Right hindlimb (tissue), 1 donor: ENCODE results near the gene ACKR2.

Experiments used
- DNase-seq: peaks from one replicate; pipeline ENCODE4 v3.0.0-alpha.2; 2018

The ACKR2 gene

DNA sequence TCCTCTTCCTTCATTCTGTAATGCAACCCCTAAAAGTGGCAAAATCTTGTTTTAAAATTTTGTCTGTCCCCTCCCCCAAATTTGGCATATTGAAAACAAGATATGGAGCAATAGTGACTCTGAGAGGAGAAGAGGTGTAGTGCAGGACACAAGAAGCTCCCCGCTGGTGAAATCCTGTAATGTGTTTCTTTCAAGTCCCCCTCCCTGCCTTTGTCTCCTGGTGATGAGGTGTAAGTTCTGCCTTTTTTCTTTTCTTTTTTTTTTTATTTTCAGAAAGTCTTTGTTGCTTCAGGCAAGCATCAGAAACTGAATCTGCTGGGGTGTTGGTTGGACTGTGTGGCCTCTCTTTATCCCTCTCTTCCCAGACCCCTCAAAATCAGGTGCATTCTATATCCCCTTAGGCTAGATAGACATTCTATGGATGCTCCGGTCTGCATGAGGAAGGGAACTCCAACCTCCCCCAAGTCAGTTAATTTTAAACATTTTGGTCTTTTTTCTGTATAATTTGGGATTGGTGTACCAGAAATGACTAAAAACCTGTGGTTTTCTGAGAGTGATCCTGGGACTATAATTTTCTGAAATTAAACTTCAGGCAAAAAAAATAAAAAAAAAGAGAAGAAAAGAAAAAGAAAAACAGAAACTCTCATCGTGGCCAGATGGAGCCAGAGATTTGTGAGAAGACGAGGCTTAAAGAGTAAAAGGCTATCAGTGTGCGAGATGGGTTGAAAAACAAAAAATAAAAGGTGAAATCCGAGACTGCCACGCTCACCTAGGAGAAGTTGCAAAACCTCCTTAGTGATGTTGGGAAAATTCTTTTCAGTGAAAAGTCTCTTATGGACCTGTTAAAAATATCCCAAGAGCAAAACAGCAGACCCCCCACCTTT, 21.4 kb downstream of the ACKR2 start:
- DNase-seq, result no peak

DNA sequence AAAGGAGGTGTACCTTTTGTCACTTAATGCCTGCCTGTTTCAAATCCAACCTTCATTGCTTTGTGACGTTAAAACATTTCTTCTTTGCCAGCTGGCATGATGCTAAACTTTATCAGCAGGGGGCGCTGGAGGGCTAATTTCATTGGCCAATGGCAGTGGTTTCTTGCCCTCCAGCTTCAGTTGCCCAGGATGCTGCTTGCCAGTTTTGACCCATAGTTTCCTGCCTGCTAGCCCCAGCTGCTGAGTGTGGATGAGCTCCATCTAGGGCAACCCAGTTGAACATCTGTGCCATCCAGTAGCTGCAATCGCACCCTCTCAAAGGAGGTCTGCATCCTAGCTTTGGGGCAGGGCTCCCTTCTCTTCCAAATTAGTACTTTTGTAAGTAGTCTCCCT, 22.1 kb downstream of the ACKR2 start:
- peak; percentile 62 for DNase-seq

DNA sequence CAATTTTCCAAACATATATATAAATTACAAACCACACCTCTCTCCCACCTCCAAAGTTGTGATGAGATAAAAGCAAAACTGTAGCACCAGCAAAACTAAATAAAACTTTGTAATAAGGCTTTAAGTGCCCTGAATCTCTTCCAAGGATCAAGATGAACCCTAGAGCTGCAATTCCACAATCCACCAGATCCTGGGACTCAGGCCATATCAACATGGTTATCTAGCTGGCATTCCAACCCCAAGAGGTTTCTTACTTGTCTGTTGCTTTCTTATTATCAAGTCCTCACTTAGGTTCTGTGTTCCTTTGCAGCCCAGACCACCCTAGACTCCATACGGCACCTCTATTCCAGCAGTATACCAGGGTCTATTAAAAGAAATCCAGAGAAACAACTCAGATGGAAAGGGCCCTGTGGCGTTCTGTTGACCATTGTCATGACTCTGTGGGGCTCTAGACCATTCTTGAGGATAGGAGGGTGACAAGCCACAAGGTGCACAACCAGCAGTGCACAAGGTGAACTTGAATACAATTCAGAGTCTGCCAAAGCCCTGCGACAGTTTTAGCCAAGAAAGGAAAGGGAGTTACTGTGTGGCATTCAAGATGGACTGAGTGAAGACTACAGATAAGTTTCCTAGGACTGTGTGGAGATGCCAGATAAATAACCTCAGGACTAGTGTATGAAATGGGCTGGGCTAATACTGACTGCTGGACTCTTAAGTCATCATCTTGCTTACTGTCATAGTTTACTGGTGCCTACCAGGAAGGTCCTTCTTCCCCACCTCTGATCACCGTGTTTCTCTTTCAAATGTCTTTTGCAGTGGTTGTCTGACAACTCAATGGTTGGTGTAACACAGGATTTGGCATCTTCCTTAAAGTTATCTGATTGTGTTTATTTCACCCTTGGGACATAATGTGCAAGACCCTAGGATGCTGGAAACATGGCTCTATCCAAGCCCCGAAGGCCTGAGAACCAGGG, 27.2 kb downstream of the ACKR2 start:
- DNase-seq, result no peak

DNA sequence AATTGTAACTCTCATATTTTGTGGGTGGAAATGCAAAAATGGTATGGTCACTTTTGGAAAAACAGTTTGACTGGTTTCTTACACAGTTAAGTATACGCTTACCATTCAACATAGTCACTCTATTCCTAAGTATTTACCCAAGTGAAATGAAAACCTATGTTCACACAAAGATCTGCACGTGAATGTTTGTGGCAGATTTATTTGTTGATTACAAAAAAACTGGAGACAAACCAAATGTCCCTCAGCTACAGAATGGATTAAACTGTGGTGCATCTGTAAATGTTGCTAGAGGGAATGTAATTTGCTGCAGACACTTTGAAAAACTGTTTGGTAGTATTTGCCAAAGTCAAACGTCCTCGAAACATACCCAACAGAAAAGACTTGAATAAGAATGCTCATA, 29.3 kb downstream of the ACKR2 start:
- DNase-seq, result no peak

DNA sequence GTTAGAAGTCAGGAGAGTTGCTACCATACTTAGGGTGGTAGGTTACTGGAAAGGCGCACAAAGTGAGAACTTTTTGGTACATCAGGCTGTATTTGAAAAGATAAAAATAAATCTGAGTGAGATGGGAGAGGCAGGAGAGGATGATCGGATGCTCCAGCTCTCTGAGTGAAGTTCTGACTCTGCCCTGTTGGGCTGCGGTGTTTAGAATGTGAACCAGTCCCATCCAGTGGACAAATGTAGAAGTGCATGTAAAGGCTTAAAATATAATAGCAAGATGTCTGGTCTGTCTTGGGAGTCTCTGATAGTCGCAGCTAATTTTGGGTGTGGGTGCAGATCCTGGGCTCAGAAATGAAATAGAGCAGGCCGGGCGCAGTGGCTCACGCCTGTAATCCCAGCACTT, 30.4 kb downstream of the ACKR2 start:
- peak; percentile 35 for DNase-seq

DNA sequence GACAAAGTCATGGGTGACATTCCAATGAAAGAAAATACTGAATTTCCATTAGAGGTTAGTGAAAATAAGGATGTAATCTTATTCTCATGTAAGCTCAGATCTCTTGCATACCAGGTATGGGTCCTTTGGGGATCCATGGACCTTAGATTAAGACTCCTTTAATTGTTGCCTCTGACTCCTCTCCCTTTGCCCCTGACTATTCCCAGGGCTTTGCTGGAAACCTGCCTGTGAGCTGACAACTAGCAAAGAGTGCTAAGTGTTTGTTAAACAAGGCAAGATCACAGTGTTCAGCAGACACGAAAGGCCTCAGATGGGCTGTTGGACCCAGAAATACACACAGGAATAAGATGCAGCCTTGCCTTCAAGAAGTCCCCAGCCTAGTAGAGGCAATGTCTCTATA, 32.1 kb downstream of the ACKR2 start:
- no peak for DNase-seq

DNA sequence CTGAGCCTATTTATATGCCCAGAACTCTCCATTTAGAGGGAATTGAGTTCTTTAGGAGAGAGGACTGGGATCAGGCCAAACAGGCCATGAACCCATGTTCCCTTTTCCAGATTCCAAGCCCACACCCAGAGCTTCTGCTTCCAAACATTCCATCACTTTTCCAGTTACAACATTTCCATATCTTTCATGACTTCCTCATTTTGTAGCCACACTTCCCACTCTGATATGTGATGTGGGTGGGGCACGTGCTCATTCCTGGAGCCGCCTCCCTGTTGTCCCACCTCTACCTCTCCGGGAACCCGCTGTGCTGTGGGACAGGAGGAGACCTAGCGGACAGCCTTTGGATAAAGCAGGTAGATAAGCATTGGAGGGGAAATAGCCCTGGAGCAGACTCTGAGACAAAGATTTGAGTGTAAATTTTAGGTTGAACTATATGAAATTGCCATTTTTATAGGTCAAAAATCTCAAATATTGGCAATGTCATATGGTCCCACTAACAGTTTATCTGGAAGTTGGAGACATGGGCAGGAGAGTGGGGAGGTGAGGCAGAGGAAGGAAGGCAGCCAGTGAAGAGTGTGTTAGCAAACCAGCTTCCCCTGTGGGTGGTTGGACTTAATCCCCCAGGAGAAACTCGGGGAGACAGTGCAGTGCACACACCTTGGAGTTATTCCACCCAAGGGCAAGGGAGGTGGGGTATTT, 34.6 kb downstream of the ACKR2 start:
- no peak for DNase-seq

DNA sequence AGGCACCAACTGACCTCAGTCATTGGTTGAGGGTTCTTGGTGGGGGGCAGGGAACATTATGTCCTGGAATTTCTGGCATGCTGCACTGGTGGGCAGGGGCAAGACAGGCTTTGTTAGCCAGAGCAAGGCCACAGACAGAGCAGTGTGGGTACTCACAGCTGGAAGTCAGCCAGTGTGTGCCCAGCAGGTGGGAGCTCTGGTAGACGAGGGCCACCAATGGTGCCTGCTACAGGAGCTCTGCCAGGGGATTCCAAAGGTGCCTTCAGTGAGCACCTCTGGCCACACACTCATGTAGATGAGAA, 35.1 kb downstream of the ACKR2 start:
- no peak for DNase-seq

DNA sequence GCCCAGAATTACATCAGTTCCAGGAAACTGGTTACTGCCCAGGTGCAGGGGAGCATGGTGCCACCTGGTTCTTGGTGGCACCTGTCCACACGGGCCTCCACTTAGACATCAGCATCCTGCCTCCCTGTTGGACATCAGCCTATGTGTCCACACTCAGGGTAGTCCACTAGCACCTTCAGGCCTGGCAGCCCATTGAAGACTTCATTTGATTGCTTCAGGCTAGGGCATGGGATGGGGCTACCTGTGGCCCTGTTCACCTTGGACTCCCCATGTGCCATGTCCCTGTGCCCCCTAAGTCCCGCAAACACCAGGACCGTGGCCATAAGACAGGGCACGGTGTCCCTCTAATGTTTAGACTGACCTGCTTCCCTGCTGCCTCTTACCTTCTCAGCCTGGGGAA, 35.6 kb downstream of the ACKR2 start:
- DNase-seq, result no peak

DNA sequence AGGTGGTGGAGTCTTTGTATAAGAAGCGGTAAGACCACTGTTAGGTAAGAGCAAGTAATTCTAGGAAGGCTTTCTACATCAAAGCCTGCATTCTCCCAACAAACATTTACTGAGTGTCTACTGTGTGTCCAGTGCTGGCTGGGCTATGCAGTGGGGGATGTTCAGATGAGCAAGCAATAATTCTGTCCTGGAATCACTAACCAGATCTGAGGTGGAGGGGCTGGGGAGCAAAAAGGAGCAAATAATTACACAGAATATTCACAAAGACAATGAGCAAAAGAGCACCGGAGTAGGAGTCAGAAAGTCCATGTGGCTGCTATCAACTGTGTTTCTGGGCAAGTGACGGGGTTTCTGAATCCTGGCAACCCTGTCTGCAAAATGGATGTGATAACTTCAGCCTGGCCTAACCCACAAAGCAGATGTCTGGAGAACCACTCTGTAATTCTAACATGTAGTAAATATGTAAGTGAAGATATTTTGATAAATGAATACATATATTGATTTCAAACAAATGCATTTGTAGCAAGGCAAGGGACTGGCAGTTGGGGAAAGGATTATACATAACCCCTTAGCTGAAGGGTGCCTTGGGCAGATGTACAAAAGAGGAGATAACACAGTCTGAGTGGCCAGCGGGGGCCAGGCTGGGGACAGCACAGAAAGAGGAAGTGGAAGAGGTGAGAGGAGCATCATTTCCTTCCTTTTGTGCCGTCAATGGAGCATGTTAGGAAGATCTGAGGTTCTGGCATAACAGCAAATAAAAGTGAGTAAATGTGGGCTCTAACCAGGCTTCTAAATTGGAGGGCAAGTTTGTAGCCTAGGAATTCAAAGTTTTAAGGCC, 37.7 kb downstream of the ACKR2 start:
- no peak for DNase-seq

DNA sequence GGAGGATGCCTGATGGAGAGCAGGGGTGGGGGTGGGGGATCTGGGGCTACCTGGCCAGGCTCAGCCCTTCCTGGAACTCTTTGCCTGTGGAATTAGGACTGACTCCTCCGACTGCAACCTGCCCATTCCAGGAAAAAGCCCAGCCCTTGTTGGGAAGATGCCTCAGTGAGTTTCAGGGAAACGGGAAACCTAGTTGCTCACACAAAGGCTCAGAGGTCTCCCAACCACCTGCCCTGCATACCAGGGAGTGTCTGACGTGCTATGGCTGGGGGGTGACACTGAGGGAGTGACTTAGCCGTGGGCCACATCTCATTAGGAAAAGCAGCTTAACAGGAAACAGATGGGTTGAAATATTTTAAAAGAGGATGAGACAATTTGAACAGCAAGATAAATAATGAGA, 38.5 kb downstream of the ACKR2 start:
- no peak for DNase-seq

DNA sequence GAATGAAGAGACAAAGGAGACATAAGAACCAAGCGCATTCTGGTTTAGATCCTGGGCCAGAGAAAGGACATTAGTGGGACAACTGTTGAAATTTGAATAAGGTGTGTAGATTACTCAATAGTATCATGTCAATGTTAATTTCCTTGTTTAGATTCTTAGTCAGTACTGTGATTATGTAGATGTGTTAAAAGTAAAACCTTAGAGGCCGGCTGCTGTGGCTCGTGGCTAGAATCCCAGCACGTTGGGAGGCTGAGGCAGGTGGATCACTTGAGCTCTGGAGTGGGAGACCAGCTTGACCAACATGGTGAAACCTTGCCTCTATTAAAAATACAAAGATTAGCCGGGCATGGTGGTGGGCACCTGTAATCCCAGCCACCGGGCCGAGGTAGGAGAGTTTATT, 39.8 kb downstream of the ACKR2 start:
- DNase-seq, result no peak

DNA sequence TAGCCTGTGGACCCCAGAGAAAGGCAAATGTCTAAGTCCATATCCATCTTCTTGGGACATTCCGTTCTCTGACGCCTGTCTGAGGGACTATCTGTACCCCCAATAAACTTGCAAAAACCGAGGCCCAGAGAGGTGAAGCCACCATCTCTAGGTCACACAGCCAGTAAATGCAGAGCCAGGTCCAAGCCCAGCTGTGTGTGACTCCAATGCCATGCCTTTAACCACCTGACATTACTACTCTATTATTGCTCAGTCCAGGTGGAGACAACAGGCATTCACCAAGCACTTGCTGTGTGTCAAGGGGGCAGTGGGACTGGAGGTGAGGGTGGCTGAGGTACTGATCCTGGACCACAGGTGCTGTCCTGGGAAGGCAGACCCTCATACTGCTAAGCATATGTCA, 41.0 kb downstream of the ACKR2 start:
- DNase-seq, result no peak

DNA sequence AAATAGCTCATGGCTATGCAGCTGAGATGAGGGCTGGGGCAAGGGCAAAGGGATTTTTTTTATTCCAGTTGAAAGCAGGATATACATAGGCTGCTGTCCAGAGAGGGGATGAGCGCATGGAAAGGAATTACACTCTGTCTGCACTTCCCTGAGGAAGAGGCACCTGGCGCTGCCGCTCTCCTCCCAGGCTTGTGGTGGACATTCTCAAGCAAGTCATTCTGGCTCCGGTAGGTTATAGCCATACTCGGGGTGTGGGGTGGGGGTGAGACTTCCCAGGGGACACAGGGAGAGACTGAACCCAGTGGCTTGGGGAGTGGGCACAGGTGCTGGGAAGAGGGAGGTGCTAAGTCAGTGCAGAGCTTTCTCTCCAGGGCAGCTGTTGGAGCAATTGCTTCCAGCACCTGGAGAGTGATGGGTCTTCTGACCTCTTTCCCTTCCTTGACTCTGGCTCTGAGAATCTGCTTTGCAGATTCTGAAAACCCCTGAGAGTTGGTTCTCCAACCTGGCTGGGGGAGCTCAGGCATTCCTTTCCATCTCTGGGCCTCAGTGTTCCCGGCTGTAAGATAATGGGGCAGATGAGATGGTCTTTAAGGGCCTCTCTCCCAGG, 42.1 kb downstream of the ACKR2 start:
- peak; percentile 29 for DNase-seq

DNA sequence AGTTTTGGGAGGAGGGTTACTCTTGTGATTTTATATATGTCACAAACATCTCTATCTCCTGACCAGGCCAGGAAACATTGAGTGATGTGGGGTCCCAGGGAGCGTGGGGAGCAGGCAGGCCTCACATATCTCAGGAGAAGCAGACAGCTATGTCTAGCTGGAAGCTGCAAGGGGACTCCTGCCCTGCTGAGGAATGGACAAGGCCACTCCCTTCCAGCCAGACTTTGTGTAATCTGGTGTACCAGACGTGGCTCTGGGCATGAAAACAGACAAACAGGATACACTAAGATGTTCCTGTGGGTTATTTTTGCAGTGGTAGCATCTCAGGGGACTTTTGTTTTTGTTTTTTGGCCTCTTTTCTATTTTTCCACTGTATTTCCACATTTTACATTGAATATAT, 43.2 kb downstream of the ACKR2 start:
- peak; percentile 36 for DNase-seq

DNA sequence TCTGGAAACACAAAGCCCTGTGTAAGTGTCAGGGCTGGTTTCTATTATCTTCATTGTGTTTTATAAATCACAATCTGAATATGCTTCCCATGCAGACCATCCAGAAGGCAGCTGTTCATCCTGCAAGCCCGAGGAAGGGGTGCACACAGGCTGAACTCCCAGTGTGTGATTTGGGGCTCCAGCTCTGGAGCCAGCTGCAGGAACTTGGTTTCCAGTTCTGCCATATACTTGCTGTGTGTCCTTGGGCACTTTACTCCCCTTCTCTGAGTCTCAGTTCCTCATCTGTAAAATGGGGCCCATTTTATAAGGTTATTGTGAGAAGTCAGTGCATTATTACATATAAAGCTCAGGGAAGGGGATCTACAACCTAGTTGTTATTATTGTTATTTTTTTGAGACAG, 43.8 kb downstream of the ACKR2 start:
- no peak for DNase-seq

DNA sequence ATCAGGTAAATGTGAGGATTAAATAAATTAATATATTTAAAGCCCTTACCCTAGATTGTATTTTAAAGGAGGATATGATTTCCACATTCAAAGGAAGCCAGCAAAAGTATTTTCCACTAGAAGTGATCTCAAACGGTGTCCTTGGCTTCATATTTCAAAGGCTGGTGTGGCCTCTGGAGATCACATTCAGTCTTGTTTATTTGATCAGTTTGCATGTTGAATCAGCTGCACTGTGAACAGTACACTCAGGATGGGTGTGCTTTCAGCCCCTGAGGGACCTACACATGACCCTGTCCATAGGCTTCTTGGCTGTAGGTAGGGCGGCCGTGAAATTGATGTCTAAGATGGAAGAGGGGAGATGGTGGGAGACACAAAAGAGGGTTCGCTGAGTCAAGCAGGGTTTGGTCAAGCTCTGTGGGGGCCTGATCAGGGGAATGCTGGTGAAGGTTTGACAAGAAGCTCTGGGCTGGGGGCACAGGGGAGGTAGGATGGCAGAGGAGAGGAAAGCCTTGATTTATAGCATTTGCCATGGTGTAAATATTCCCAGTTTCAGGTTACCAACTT, 44.6 kb downstream of the ACKR2 start:
- no peak for DNase-seq

DNA sequence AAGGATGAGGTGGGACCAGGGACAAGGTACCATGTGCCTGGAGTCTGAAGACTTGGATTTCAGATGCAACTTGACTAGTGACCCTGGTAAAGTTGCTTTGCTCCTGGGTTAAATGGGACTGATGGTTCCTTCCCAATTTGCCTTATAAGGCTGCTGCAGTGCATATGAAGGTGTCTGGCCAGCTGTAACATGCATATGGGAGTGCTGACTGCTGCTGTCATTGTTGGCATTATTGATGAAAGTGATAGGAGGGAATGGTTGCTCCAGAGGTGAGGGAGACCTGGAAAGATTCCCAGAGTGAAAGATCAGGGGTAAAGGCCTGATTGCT, 45.9 kb downstream of the ACKR2 start:
- DNase-seq, result no peak

DNA sequence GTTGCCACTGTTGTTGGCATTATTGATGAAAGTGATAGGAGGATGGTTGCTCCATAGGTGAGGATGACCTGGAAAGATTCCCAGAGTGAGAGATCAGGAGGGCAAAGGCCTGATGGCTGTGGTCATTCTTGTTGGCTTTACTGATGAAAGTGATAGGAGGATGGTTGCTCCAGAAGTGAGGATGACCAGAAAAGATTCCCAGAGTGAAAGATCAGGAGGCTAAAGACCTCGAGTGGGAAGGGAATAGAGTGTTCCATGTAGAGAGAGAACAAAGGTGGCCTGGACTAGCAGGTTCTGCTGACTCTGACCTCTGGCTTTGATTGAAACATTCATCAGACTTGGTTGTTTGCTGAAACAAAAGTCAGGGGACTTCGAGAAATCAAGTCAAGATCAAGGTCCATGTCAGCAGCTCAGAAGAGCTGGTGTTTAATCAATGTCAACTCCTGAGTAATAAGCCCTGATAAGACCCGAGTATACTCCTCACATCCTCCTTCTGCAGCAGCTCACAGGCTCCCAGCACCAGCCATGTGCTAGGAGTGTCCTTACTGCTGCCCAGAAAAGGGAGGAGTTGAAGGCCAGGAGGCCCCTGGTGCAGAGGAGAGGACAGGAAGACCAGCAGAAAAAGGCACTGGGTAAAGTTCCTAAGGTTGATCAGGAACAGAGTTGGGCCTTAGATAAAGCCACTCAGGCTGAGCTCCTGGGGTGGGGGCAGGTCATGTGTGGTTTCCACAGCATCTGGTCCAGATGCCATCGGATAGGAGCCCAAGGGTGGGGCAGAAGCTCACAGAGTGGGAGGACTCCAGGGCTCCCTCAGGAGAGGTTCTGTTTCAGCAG, 46.5 kb downstream of the ACKR2 start:
- no peak for DNase-seq

DNA sequence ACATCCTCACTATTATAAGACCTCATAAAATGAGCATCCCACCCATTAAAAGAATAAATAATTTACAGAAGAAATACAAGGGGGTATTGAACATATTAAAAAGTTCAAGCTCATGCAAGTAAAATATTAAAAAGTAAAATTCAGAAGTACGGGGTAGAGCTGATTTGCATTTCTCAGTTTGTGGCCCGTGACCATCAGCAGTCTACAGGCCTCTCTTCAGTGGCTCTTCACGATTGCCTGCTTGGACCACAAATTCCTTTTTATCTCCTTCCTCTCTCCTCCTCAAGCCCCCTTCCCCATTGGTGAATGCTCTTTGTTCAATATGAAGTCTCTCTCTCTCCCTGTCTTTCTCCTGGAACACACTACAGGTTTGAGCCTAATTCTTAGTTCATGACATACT, 47.3 kb downstream of the ACKR2 start:
- no peak for DNase-seq
